HPDE6-E6E7 (cell line): ENCODE measurements around the gene RBPJ.

Experiments
- DNase-seq: peaks from one replicate; pipeline ENCODE4 v3.0.0; 2011; ENCODE audit warnings: missing footprints; ENCODE audit errors: extremely low spot score

RBPJ gene

GRCh38 chr4:26459756-26460530 lies 139.1 kb downstream of the RBPJ start:
- DNase-seq, result no peak

GRCh38 chr4:26462874-26463273 lies 142.1 kb downstream of the RBPJ start:
- DNase-seq, result no peak

DNA sequence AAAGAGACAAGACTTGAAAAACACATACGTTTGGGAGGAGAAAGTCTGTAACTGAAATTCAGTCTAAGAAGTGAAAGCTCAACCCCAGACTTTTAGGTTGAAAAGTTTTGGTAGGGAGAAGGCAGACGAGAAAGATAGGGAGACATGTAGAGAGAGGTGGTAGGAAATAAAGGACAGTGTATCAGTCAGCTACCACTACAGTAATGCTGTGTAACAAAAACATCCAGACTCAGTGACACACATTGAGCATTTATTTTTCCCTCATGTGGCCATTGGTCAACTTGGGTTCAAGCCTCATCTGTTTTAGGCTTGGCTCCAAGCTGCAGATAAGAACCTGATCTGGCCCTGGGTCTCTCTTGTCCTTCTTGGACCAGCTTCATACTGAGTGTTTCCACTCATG lies 142.6 kb downstream of the RBPJ start:
- no peak for DNase-seq

DNA sequence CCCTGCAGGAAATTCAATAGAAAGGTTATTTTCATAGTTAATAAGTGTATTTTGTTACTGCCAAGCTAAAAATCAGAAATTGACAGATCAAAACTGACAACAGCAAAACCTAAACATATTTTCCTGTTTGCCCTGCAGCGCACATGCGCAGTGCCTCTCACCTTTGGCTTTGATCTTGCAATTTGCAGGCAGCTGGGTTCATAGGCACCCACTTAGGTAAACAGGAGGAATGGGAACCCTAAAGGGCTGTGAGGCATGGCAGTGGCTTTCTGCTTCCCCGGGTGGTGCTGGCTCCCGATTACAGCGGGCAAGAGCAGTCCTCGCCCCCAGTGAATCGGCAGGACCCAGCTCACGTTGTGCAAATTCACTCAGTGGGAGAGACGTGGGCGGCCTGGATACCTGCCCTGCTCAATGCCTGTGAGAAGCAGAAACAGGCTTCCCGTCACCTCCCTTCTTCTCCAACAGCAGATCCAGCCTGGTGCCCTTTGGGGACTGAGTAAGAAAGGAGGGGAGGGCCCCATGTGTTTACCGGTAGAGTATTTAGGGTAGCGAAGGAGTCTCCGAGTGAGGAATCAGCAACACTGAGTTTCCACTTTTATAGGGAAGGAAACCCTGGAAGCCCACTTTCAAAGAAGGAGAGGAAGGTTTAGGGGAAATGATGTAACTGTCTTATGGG lies 143.7 kb downstream of the RBPJ start:
- DNase-seq, result no peak

DNA sequence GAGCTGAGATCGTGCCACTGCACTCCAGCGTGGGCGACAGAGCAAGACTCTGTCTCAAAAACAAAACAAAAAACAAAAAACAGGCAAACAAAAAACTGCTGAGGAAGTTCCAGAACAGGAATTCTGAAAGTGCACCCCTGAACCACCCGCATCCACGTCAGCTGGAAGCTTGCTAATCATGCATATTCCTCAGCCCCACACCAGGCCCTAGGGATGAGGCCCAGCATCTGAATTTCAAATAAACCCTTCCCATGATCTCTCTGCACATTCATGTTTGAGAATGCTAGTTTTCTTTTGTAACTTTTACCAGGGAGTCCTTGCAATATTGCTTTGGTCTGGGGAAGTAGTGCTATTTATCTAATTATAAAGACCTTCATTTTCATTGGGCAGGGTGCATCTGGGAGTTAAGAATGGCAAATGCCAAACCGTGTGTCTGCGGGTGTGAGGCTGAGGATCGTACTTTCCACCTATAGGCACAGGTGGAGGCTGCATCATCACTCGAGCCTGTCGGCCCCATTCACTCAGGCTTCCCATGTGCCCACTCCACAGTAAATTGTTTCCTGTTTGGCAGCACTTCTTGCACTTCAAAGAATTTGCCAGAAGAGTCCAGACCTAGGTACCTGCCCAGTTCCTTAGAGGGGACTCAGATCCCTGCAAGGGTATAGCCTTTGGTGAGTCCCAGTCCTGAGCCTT lies 145.9 kb downstream of the RBPJ start:
- DNase-seq, result no peak

DNA sequence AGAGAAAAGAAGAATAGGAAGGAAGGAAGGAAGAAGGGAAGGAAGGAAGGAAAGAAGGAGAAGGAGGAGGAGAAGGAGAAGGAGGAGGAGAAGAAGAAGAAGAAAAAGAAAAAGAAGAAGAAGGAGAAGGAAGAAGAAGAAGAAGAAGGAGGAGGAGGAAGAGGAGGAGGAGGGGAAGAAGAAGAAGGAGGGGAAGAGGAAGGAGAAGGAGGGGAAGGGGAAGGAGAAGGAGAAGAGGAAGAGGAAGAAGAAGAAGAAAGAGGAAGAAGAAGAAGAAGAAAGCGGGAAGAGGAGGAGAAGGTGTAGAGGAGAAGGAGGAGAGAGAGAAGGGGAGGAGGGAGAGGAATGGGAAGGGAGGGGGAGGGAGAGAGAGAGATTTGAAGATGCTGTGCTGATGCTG lies 146.9 kb downstream of the RBPJ start:
- DNase-seq, result no peak

- DNase-seq, result no peak
Observed at GRCh38 chr4:26468283-26468949, 147.6 kb downstream of the RBPJ start.

- DNase-seq, result no peak
Observed at GRCh38 chr4:26468977-26469376, 148.2 kb downstream of the RBPJ start.

- no peak for DNase-seq
Observed at GRCh38 chr4:26471890-26472289, 151.1 kb downstream of the RBPJ start.

DNA sequence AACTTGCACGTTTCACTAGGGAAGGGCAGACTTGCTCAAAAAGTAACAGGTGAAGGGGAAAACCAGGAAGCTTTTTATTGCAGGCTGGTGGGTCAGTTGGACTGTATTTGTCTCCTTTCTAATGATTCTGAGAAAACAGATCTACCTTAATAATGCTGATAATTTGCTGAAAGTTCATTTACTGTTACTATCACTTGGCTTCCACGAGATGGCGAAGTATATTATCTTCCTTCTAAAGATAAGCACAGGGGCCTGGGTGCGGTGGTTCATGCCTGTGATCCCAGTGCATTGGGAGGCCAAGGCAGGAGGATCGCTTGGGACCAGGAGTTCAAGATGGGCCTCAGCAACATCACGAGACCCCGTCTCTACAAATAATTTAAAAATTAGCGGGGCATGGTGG lies 153.1 kb downstream of the RBPJ start:
- DNase-seq, result no peak

- no peak for DNase-seq
Observed at GRCh38 chr4:26474551-26474950, 153.7 kb downstream of the RBPJ start.

- no peak for DNase-seq
Observed at GRCh38 chr4:26475716-26476115, 154.9 kb downstream of the RBPJ start.

GRCh38 chr4:26476545-26476944 lies 155.7 kb downstream of the RBPJ start:
- DNase-seq, result no peak

DNA sequence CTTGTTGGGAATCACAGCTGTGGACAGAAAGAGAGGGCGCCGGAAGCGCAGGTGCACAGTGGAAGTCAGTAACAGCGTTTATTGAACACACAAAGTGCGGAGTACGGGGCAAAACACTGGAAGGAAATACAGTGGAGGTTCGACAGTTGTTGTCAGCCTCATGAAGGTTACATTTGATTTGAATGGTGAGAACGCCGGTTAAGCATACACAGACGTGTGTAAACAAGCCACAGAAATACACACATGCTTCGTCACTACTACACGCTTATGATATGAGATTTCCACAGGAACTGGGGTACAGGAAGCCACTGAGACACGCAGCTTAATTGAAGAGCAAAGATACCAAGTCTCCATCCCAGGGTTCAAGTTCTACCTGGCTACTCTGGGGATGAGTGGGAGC lies 157.5 kb downstream of the RBPJ start:
- DNase-seq, result no peak

DNA sequence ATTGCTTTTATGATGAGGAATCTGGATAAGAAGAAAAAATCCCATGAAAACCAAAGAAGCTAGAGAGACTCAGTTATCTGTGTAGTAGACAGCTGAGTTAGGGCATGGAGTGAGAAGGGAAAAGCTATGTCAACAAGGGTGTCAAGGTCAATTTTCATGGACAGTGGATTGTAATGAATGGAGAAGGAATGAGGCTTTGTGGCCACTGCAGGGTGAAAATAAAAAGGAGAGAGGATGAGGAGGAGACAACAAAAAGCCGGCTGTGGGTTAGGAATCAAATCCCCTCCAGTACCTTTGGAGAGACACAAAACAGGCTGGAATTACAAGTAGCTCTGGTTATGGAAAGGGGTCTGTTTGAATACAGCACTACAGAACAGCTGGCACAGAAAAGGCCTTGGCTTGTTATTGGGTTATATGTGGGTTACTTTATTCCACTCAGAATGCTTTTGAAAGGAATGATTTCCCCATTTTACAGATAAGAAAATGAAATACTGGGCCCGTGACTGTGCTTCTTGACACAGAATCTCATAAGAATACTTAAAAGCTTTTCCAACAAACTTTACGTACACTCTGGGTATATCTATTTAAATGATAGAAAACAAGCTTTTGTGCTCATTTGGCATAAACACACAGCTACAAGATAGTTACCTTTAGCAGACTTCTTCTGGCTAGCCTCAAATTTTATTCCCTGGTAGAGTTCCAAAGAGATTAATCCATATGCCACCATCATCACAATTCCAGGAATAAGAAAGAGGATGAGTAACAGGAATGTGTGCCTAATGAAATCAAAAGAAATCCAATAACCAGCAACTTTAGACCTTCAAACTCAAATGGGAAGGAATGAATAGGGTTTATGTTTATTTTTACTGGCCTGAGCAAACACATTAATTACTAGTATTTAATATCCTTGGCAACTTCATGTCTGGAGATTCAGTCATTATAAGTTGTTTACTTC lies 162.0 kb downstream of the RBPJ start:
- DNase-seq, result no peak

- DNase-seq, result no peak
Observed at GRCh38 chr4:26484032-26484515, 163.3 kb downstream of the RBPJ start.

DNA sequence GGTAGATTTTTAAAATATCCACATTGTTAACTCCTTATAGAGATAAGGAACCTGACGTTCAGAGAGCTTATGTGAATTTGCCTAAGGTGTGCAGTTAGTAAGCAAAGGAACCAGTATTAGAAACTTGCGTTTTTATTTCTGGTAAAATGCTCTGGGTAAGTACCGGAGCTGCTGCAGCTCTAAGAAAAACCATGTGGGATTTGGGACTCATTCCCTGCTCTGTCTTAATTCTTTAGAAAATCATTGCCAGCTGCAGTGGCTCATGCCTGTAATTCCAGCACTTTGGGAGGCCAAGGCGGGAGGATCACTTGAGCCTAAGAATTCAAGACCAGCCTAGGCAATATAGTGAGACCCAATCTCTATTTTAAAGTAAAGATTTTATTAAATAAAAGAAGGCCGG lies 163.7 kb downstream of the RBPJ start:
- no peak for DNase-seq
